HG03060 (cell line): ENCODE measurements around the gene SHCBP1.
"Not testable (repeated sequence)": the region's sequence is repeated elsewhere in the genome, so short reads cannot be mapped to it uniquely, and the experiment has no call there.

Source experiments
- ATAC-seq: cut with Tn5 transposase; IDR thresholded peaks from one replicate; pipeline ENCODE4 v1.9.1; 2021; ENCODE audit warnings: low read depth, moderate number of reproducible peaks; ENCODE audit not compliant: unreplicated experiment

Gene SHCBP1

GRCh38 chr16:46621006-46621933 lies at the start of gene SHCBP1:
SHCBP1 (minus strand) TSS chr16:46621379; CDS start chr16:46621359, 20 bp downstream.
- ATAC-seq: peak; percentile 62

- ATAC-seq: no peak
These were observed 40.9 kb upstream of the SHCBP1 start for GRCh38 chr16:46662123-46662522.

GRCh38 chr16:46658925-46659324 lies 37.7 kb upstream of the SHCBP1 start:
- ATAC-seq: peak; percentile 63

- ATAC-seq: no peak
These were observed 30.1 kb upstream of the SHCBP1 start for GRCh38 chr16:46651305-46651704.

GRCh38 chr16:46650254-46650623 lies 29.1 kb upstream of the SHCBP1 start:
- ATAC-seq: no peak

- no peak for ATAC-seq
These were observed 28.5 kb upstream of the SHCBP1 start for GRCh38 chr16:46649588-46650253.

- no peak for ATAC-seq
These were observed 27.5 kb upstream of the SHCBP1 start for GRCh38 chr16:46648656-46649055.

- no peak for ATAC-seq
These were observed 18.1 kb upstream of the SHCBP1 start for GRCh38 chr16:46638947-46639925.

- ATAC-seq: no peak
These were observed 11.9 kb upstream of the SHCBP1 start for GRCh38 chr16:46632778-46633733.

GRCh38 chr16:46629331-46630219 lies 8.4 kb upstream of the SHCBP1 start:
- ATAC-seq: no peak

- no peak for ATAC-seq
These were observed 6.6 kb upstream of the SHCBP1 start for GRCh38 chr16:46627746-46628145.

- not testable (repeated sequence) for ATAC-seq
These were observed 5.5 kb upstream of the SHCBP1 start for GRCh38 chr16:46626681-46627080.

GRCh38 chr16:46624862-46625261 lies 3.7 kb upstream of the SHCBP1 start:
- not testable (repeated sequence) for ATAC-seq

- not testable (repeated sequence) for ATAC-seq
These were observed 2.5 kb upstream of the SHCBP1 start for GRCh38 chr16:46623707-46624106.

GRCh38 chr16:46623246-46623645 lies 2.1 kb upstream of the SHCBP1 start:
- not testable (repeated sequence) for ATAC-seq

- ATAC-seq: no peak
These were observed 926 bp upstream of the SHCBP1 start for GRCh38 chr16:46621934-46622676.

GRCh38 chr16:46620266-46621005 lies 743 bp downstream of the SHCBP1 start:
- ATAC-seq: no peak
